NCI-H187 treated with DMSO at 0.1 percent for 48 hours (cell line): ENCODE measurements around the gene LRRIQ3.

Experiments used
- DNase-seq: peaks from one replicate; lab custom pipeline; 2025; lab: John Stamatoyannopoulos, UW

Gene LRRIQ3

DNA sequence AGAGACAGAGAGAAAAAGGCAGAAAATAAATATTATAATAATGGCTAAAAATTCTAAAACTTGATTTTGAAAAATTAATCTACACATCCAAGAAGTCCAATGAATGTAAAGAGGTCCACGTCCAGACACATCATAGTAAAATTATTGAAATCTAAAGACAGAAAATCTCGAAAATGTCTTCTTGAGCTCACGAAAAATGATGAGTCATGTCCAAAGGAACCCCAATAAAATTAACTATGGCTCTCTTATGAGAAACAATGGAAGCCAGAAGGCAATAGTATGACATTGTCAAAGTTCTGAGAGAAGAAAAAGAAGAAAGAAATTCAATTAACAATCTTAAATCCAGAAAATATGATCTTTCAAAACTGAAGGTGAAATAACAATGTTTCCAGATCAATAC, 84.6 kb downstream of the LRRIQ3 start:
- DNase-seq: no peak

- no peak for DNase-seq
Measured at GRCh38 chr1:74107394-74107793, 90.6 kb downstream of the LRRIQ3 start.

- no peak for DNase-seq
Measured at GRCh38 chr1:74091371-74091770, 106.6 kb downstream of the LRRIQ3 start.

- no peak for DNase-seq
Measured at GRCh38 chr1:74083128-74083527, 114.8 kb downstream of the LRRIQ3 start.

DNA sequence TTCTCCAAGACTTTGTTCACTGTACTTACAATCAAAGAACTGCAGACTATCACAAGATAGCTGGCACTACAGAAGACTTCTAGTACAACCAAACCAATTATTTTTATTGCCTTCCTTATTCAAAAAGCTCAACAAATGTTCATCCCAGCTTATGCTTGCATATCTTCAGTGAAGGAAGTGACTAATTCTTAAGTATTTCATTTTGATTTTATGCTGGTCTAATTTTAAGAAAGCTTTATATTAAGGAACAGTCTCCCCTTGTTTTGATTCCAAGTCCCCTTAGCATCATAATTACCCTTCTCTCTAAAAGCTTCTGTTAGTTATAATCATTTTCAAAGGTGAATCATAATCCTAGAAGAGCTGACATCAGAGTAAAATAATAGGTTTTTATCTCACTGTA, 132.9 kb downstream of the LRRIQ3 start:
- DNase-seq: no peak

GRCh38 chr1:74057719-74058118, 140.3 kb downstream of the LRRIQ3 start:
- no peak for DNase-seq

DNA sequence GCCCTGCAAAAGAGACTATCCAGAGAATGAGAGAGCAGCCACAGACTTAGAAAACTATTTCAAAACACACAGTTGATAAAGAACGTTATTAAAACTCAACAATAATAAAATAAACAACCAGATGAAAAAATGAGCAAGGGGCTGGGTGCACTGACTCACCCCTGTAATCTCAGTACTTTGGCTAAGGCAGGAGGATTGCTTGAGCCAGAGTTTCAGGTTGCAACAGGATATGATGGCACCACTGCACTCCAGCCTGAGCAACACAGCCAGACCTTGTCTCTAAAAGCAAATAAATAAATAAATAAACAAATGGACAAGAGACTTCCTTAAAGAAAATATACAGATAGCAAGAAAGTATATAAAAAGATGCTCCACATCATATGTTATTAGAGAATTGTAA, 144.6 kb downstream of the LRRIQ3 start:
- no peak for DNase-seq

DNA sequence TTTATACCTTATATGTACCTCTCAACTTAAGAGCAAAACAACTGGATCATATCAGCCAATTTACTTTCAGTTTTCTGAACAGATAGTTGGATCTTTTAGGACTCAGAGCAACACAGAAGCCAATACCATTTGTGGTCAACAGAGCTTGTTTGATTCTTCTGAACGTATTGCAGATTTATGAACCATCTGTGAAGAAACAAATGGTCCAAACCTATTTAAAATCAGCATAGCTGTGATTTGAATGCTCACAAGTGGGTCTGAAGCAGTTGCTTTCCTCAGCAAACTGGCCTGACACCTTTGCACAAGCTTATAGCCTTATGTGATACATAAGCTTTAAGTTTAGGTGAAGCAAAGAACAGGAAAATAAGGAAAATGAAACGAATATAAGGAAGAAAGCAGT, 147.6 kb downstream of the LRRIQ3 start:
- no peak for DNase-seq

GRCh38 chr1:74038042-74038441, 159.9 kb downstream of the LRRIQ3 start:
- no peak for DNase-seq

GRCh38 chr1:74012583-74012982, 185.4 kb downstream of the LRRIQ3 start:
- DNase-seq: no peak

- DNase-seq: no peak
Measured at GRCh38 chr1:74011736-74012135, 186.2 kb downstream of the LRRIQ3 start.

- DNase-seq: no peak
Measured at GRCh38 chr1:74010206-74010605, 187.8 kb downstream of the LRRIQ3 start.

DNA sequence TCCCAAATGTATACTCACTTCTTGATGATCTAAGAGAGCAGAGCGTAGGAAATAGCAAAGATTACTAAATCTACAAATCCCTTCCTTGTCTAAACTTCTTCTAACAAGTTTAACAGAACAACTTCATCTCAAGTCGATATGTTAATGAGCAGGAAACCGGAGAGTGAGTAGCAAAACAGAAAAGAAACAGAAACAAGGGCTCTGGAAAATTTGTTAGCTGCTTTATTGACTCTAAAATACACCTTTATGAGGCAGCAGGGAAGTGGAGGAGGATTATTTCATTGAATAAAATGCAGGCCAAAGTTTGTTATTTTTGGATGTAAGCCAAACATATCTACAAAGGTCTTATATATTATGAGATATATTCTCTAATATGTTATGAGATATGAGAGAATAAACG, 192.4 kb downstream of the LRRIQ3 start:
- DNase-seq: no peak

- no peak for DNase-seq
Measured at GRCh38 chr1:74003806-74004205, 194.2 kb downstream of the LRRIQ3 start.

GRCh38 chr1:73998348-73998959, 199.5 kb downstream of the LRRIQ3 start:
- peak; percentile 30 for DNase-seq

GRCh38 chr1:73980324-73981040, 217.5 kb downstream of the LRRIQ3 start:
- no peak for DNase-seq

DNA sequence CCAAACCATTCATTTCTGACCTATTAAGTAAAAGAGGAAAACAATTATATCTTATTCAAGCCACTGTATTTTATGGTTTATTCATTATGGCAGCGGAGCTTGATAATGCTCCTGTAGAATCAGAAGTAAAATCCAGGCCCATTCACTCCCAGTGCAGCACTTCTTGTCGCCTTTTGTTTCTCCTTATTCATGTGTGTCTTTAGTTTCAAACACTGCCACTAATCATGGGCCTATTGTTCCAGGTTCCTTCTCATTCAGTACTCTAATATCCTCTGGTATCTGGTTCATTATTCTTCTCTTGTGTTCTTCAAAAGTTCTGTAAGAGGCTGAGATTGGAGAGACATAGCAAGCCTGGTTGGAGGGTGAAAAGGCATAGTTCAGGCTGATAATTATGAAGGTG, 218.3 kb downstream of the LRRIQ3 start:
- DNase-seq: no peak

DNA sequence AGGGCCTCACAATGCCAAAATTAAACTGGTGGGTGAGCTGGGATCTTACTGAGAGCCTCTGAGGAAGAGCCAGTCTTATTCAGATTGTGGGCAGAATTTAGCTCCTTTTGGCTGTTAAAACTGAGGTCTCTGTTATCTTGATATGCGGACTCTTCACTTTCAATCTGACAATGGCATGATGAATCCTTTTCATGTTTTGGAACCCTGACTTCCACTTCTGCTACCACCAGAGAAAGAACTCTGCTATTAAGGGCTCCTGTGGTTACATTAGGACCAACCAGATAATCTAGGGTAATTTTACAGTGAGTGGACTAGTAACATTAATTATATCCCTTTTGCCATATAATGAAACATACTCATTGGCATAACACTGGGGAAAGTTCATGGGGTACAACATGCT, 219.0 kb downstream of the LRRIQ3 start:
- no peak for DNase-seq
